HG02973 (cell line): ENCODE results near the gene ITLN2.
"Not testable (repeated sequence)": the region's sequence is repeated elsewhere in the genome, so short reads cannot be mapped to it uniquely, and the experiment has no call there.

Source experiments
- ATAC-seq: cut with Tn5 transposase; IDR thresholded peaks from one replicate; pipeline ENCODE4 v1.9.1; 2021; ENCODE audit warnings: moderate library complexity; ENCODE audit not compliant: unreplicated experiment

The ITLN2 gene

DNA sequence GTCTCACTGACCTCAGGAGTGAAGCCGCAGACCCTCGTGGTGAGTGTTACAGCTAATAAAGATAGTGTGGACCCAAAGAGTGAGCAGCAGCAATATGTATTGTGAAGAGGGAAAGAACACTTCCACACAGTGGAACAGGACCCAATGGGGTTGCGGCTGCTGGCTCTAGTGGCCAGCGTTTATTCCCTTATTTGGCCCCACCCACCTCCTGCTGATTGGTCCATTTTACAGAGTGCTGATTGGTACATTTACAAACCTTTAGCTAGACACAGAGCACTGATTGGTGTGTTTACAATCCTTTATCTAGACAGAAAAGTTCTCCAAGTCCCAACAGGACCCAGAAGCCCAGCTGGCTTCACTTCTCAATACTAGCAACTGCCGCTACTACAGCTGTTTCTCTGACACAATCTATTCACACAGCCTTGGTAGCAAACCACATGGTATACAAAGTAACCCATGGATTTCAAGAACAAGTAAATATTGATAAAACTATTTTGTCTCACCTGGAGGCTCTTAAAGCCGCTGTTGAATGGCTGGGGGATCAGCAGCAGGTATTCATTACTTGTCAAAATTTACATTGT is 44.3 kb downstream of the ITLN2 start:
- no peak for ATAC-seq

GRCh38 chr1:160907976-160908375 is 46.6 kb downstream of the ITLN2 start:
- no peak for ATAC-seq

DNA sequence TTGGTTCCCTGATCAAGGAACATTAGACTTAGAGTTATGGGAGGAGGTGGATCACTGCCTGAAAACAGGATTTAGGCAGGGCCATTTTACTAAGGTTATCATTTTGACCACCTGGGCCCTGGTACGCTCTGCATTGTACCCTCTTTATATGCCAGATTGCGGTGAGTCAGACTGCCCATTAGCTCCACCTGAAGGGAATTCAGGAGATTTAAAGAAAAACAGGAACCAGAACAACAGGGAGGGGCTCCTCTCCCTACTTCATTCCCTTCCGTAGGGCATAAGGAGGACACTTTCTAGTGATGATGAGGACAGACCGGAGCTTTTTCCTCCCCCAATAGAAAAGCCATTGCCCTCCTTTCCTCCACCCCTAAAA is 49.0 kb downstream of the ITLN2 start:
- ATAC-seq, result no peak

DNA sequence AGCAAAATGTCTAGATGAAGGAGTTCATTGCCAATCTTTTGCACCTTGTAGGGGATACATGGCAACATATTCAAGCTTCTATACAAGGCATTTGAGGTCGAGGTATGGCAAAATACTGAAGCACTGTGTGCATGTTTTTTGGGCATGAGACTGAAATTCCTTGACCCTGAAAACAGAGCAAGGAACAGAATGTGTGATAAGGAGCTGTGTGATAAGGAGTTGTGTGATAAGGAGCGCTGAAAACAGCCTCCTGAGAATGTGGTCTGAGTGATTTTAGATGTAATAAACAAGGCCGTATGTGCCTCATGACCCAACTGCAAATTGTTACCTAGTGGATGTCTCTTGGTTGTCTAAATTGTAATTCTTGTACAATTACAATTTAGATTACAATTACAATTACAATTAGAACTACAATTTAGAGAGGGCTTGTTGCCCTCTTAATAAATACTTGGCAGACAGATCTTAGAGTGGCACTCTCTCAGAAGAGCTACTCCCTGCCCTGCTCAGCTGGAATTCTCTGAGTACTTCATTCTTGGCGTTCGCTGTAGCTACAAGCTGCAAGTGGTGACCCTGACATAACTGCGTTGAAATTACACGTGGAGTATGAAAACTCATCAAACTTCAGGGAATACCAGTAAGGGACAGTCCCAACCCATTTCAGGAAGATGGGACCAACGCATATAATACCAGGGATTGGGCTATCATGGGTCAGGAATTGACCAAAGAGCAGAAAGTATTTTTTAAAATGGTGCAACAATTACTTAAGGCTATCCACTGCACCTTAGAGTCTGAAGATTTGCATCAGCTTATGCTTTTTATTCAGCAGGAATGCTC is 49.6 kb downstream of the ITLN2 start:
- no peak for ATAC-seq

DNA sequence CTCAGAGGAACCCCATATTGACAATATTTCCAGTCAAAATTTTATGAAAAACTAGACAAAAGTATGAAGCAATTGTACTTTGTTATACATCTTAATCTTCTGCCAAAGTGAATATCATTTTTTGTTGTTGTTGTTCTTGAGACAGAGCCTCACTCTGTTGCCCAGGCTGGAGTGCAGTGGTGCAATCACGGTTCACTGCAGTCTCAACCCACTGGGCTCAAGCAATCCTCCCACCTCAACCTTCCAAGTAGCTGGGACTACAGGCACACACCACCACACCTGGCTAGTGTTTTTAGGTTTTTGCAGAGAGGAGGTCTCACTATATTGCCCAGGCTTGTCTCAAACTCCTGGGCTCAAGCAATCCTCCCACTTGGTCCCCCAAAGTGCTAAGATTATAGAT is 52.4 kb downstream of the ITLN2 start:
- not testable (repeated sequence) for ATAC-seq

GRCh38 chr1:160901768-160902167 is 52.8 kb downstream of the ITLN2 start:
- no peak for ATAC-seq

- not testable (repeated sequence) for ATAC-seq
Measured at GRCh38 chr1:160900683-160901082, 53.9 kb downstream of the ITLN2 start.
